ENCODE measurements around the gene TMEM63B. TPM values are rescaled to one million over a fixed set of nuclear protein-coding genes. Genes with fewer than 3 reads are reported as not detected.

Gene TMEM63B
- total RNA-seq (10 to 100 TPM; 16.0 to 23.5 TPM), polyA plus RNA-seq (10 to 100 TPM in 1 of 2 donors, 1 to 10 TPM in 1; 6.1 to 15.0 TPM)
- long read RNA-seq, donor 1, partial matches to known transcripts, result 3 of 11 reads
- long read RNA-seq, donor 1, other reads (novel, unspliced or antisense), result 8 of 11 reads
- long read RNA-seq, donor 2, partial matches to known transcripts, result 2 of 5 reads
- long read RNA-seq, donor 2, other reads (novel, unspliced or antisense), result 3 of 5 reads

GRCh38 chr6:44127186-44128019, at the start of gene TMEM63B, which contains the start of gene MRPL14:
TMEM63B (plus strand) TSS chr6:44127554; CDS start chr6:44134585, 7,031 bp downstream.
MRPL14 (minus strand) TSS chr6:44127452; CDS start chr6:44116611, 10,841 bp downstream.
- DNase-seq (peak; percentile 92 to 97), ATAC-seq (ENCODE audit: low FRiP score) (peak; percentile 95)
- Histone ChIP-seq H3K4me3 (ENCODE audit: low read length in 2 of 2) (peak within 1 kb of the TSS; percentile 98 to 99), H3K9me3 (ENCODE audit: control insufficient read depth, low read length) (no peaks in the 10 kb centered on the region), H3K27ac (ENCODE audit: low read depth in 1 of 2, low read length in 2 of 2) (no peak within 1 kb of the TSS), H3K27me3 (ENCODE audit: control insufficient read depth in 1 of 2, insufficient read depth in 2 of 2, low read length in 1 of 2) (no peaks in the 10 kb centered on the region), H3K36me3 (ENCODE audit: control insufficient read depth in 1 of 2, insufficient read depth in 2 of 2, low read length in 1 of 2) (no peaks in the 10 kb centered on the region), H3K4me1 (ENCODE audit: control insufficient read depth in 1 of 2, insufficient read depth in 2 of 2, low read length in 2 of 2) (no peaks in the 10 kb centered on the region)
- intact Hi-C loops (cut with DNase I), result no loop called here
- 0 to 1% methylated on average over 46 to 79 of the region's 80 CpGs for WGBS, 2 donors

DNA sequence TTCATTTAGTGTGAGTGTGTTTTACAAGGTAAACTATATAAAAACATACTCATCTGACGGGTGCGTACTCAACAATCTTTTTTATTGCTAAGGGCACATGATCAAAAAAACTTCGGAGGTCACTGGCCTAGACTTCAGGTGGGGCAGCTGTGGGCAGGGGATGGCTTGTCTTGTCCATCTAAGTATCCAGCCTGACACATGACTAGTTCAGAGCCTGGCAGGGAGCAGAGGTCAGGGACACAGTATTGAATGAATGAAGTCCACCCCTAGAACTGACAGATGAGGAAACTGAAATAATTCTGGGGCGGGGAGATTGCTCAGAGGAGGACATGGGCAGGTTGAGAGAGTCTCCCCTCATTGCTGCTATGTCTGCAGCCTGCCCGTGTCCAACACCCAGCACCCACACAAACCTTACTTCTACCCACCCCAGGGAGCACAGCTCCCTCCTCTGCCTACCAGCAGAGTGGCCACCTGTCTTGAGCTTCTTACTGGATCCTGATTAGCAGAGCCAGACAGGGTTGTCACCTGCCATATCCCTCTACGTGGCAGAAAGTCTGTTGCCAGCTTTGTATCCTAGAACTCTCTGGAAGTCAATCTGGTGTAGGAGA, 49.0 kb upstream of the TMEM63B start:
- H3K36me3 ChIP-seq (ENCODE audit: control insufficient read depth in 1 of 2, insufficient read depth in 2 of 2, low read length in 1 of 2), result no peaks in the 10 kb centered on the region
- ATAC-seq (ENCODE audit: low FRiP score) (no peak), DNase-seq (peak in 1 of 2 donors; percentile 29)
- intact Hi-C loops (cut with DNase I), result loop anchor here (1.0 to 5.0 kb wide), 5 partner anchors 221 to 412 kb away; no protein-coding TSS in a partner anchor
- H3K27me3 ChIP-seq (ENCODE audit: control insufficient read depth in 1 of 2, insufficient read depth in 2 of 2, low read length in 1 of 2), result no peaks in the 10 kb centered on the region
- no peaks in the 10 kb centered on the region for H3K9me3 ChIP-seq (ENCODE audit: control insufficient read depth, low read length)
- no peak overlapping the region for H3K4me3 ChIP-seq (ENCODE audit: low read length in 2 of 2)
- 93 to 96% methylated on average over 6 of the region's 6 CpGs for WGBS, 2 donors
- no peaks in the 10 kb centered on the region for H3K4me1 ChIP-seq (ENCODE audit: control insufficient read depth in 1 of 2, insufficient read depth in 2 of 2, low read length in 2 of 2)
- no peak overlapping the region for H3K27ac ChIP-seq (ENCODE audit: low read depth in 1 of 2, low read length in 2 of 2)

- Histone ChIP-seq H3K27me3 (ENCODE audit: control insufficient read depth in 1 of 2, insufficient read depth in 2 of 2, low read length in 1 of 2) (no peaks in the 10 kb centered on the region), H3K9me3 (ENCODE audit: control insufficient read depth, low read length) (no peaks in the 10 kb centered on the region), H3K4me1 (ENCODE audit: control insufficient read depth in 1 of 2, insufficient read depth in 2 of 2, low read length in 2 of 2) (no peaks in the 10 kb centered on the region), H3K27ac (ENCODE audit: low read depth in 1 of 2, low read length in 2 of 2) (no peak overlapping the region), H3K4me3 (ENCODE audit: low read length in 2 of 2) (no peak overlapping the region), H3K36me3 (ENCODE audit: control insufficient read depth in 1 of 2, insufficient read depth in 2 of 2, low read length in 1 of 2) (no peaks in the 10 kb centered on the region)
- peak in 1 of 2 donors; percentile 73 for DNase-seq
- intact Hi-C loops (cut with DNase I), result loop anchor here (1.0 to 5.0 kb wide), 7 partner anchors 222 to 412 kb away; no protein-coding TSS in a partner anchor
- ATAC-seq (ENCODE audit: low FRiP score), result peak; percentile 71
- 15 to 20% methylated on average over 8 of the region's 8 CpGs for WGBS, 2 donors
These were observed 48.3 kb upstream of the TMEM63B start for GRCh38 chr6:44078827-44079671.

DNA sequence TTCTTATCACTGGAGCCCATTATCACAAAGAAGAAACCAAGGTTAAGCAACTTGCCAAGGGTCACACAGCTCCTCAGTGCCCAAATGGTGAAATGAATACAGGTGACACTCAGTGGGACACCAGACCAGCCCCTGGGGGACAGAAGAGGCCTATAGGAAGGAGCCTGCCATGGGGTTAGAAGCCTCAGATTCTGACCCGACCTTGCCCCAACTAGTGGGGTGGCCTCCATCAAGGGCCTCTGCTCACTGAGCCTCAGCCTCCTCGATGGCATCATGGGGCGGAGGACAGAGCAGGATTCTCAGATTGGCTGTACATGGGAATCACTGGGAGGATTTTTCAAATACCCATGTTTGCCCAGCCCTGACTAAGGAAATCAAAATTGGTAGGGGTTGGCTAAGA, 47.7 kb upstream of the TMEM63B start:
- WGBS, 2 donors, result 78 to 82% methylated on average over 3 of the region's 3 CpGs
- Histone ChIP-seq H3K4me3 (ENCODE audit: low read length in 2 of 2) (no peak overlapping the region), H3K27ac (ENCODE audit: low read depth in 1 of 2, low read length in 2 of 2) (no peak overlapping the region), H3K36me3 (ENCODE audit: control insufficient read depth in 1 of 2, insufficient read depth in 2 of 2, low read length in 1 of 2) (no peaks in the 10 kb centered on the region), H3K9me3 (ENCODE audit: control insufficient read depth, low read length) (no peaks in the 10 kb centered on the region), H3K4me1 (ENCODE audit: control insufficient read depth in 1 of 2, insufficient read depth in 2 of 2, low read length in 2 of 2) (no peaks in the 10 kb centered on the region), H3K27me3 (ENCODE audit: control insufficient read depth in 1 of 2, insufficient read depth in 2 of 2, low read length in 1 of 2) (no peaks in the 10 kb centered on the region)
- ATAC-seq (ENCODE audit: low FRiP score) (no peak), DNase-seq (peak in 1 of 2 donors; percentile 43)
- intact Hi-C loops (cut with DNase I), result loop anchor here (1.0 to 5.0 kb wide), 7 partner anchors 222 to 472 kb away; no protein-coding TSS in a partner anchor

- no peaks in the 10 kb centered on the region for H3K9me3 ChIP-seq (ENCODE audit: control insufficient read depth, low read length)
- H3K4me3 ChIP-seq (ENCODE audit: low read length in 2 of 2), result no peak overlapping the region
- intact Hi-C loops (cut with DNase I), result loop anchor here in 1 of 2 donors (5.0 kb wide), 1 partner anchor 474 kb away; no protein-coding TSS in a partner anchor
- H3K36me3 ChIP-seq (ENCODE audit: control insufficient read depth in 1 of 2, insufficient read depth in 2 of 2, low read length in 1 of 2), result no peaks in the 10 kb centered on the region
- H3K27ac ChIP-seq (ENCODE audit: low read depth in 1 of 2, low read length in 2 of 2), result no peak overlapping the region
- no peaks in the 10 kb centered on the region for H3K4me1 ChIP-seq (ENCODE audit: control insufficient read depth in 1 of 2, insufficient read depth in 2 of 2, low read length in 2 of 2)
- DNase-seq (no peak), ATAC-seq (ENCODE audit: low FRiP score) (no peak)
- H3K27me3 ChIP-seq (ENCODE audit: control insufficient read depth in 1 of 2, insufficient read depth in 2 of 2, low read length in 1 of 2), result no peaks in the 10 kb centered on the region
- 81 to 83% methylated on average over 11 of the region's 11 CpGs for WGBS, 2 donors
These were observed 46.5 kb upstream of the TMEM63B start for GRCh38 chr6:44080561-44081521.

- H3K36me3 ChIP-seq (ENCODE audit: control insufficient read depth in 1 of 2, insufficient read depth in 2 of 2, low read length in 1 of 2), result no peaks in the 10 kb centered on the region
- ATAC-seq (ENCODE audit: low FRiP score), result no peak
- no peaks in the 10 kb centered on the region for H3K27me3 ChIP-seq (ENCODE audit: control insufficient read depth in 1 of 2, insufficient read depth in 2 of 2, low read length in 1 of 2)
- WGBS, 2 donors, result 86 to 88% methylated on average over 6 of the region's 6 CpGs
- intact Hi-C loops (cut with DNase I), result loop anchor here in 1 of 2 donors (5.0 kb wide), 1 partner anchor 474 kb away; no protein-coding TSS in a partner anchor
- DNase-seq, result no peak
- H3K9me3 ChIP-seq (ENCODE audit: control insufficient read depth, low read length), result no peaks in the 10 kb centered on the region
- no peak overlapping the region for H3K4me3 ChIP-seq (ENCODE audit: low read length in 2 of 2)
- H3K27ac ChIP-seq (ENCODE audit: low read depth in 1 of 2, low read length in 2 of 2), result no peak overlapping the region
- no peaks in the 10 kb centered on the region for H3K4me1 ChIP-seq (ENCODE audit: control insufficient read depth in 1 of 2, insufficient read depth in 2 of 2, low read length in 2 of 2)
These were observed 45.6 kb upstream of the TMEM63B start for GRCh38 chr6:44081753-44082152.

DNA sequence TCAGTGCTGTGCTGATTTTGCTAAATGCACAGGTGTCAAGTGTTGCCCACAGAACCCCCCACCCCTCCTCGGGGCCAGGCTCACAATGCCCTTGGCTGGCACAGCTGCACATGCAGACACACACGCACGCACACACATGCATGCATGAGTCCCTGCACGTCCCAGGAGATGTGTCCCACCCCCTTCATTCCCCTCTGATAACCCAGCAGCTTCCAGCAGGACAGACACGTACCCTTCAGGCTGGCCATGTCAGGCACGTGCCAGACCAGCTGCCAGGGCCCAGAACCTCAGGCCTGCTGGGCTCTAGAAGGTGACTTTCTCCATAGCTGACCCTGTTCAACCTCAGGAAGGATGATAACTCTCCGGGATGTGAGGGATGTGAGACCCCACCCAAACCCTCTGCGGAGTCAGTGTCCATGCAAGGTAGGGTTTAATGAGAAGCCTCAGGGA, 44.5 kb upstream of the TMEM63B start:
- Histone ChIP-seq H3K4me3 (ENCODE audit: low read length in 2 of 2) (no peak overlapping the region), H3K4me1 (ENCODE audit: control insufficient read depth in 1 of 2, insufficient read depth in 2 of 2, low read length in 2 of 2) (no peaks in the 10 kb centered on the region), H3K9me3 (ENCODE audit: control insufficient read depth, low read length) (no peaks in the 10 kb centered on the region), H3K27ac (ENCODE audit: low read depth in 1 of 2, low read length in 2 of 2) (no peak overlapping the region), H3K36me3 (ENCODE audit: control insufficient read depth in 1 of 2, insufficient read depth in 2 of 2, low read length in 1 of 2) (no peaks in the 10 kb centered on the region), H3K27me3 (ENCODE audit: control insufficient read depth in 1 of 2, insufficient read depth in 2 of 2, low read length in 1 of 2) (no peaks in the 10 kb centered on the region)
- ATAC-seq (ENCODE audit: low FRiP score), result no peak
- 80 to 86% methylated on average over 8 of the region's 8 CpGs for WGBS, 2 donors
- intact Hi-C loops (cut with DNase I), result loop anchor here in 1 of 2 donors (5.0 kb wide), 1 partner anchor 476 kb away; no protein-coding TSS in a partner anchor
- peak in 1 of 2 donors; percentile 31 for DNase-seq

Data from aorta (tissue), 5 donors.